Measurements from ENCODE around the gene PBX4.

DNA sequence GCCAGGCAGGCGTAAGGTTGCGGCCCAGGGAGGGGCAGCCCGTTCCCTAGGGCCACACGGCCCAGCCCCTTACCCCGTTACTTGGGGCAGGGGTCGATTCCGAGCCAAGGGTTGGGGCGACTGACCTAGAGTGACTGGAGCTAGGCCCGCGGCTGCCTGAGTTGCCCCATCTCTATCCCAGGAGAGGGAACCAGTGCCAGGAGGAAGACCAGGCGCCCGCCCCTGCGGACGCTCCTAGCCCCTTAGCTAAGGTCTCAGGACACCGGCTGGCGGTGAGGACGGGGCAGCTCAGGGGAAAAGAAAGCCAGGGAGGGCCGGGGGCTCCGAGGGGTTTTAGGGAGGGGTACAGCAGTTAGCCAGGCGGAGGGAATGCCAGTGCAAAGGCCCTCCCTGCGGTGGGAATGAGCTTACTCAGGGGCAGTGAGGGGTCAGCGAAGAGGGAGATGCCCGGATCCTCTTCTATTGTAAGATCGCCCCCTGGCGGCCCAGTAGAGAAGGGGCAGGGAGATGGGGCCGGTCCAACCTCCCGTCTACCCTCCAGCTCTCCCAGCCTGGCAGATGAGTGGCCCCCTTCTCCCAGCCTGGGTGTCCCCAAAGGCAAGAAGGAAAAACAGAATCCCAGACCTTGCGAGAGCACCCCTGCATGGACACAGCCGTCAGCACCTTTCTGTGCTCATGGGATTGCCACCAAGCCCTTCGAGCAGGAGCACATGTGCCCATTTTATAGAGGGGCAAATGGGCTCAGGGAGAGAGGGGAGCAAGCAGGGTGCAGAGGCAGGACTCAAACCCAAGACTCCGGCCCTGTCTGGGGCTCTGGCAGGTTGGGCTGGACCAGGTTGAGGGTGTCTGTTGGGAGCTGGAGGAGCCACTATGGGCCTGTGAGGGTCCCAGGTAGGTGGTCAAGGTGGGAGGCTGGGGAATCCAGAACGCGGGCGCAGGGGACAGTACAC, 64.1 kb downstream of the PBX4 start:
- TF ChIP-seq, protein P1, sequence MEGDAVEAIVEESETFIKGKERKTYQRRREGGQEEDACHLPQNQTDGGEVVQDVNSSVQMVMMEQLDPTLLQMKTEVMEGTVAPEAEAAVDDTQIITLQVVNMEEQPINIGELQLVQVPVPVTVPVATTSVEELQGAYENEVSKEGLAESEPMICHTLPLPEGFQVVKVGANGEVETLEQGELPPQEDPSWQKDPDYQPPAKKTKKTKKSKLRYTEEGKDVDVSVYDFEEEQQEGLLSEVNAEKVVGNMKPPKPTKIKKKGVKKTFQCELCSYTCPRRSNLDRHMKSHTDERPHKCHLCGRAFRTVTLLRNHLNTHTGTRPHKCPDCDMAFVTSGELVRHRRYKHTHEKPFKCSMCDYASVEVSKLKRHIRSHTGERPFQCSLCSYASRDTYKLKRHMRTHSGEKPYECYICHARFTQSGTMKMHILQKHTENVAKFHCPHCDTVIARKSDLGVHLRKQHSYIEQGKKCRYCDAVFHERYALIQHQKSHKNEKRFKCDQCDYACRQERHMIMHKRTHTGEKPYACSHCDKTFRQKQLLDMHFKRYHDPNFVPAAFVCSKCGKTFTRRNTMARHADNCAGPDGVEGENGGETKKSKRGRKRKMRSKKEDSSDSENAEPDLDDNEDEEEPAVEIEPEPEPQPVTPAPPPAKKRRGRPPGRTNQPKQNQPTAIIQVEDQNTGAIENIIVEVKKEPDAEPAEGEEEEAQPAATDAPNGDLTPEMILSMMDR (IDR thresholded peaks at IDR 0.05), result peak; percentile 37 to 66 (median 46)
- no peak for TF ChIP-seq POLR2A (IDR thresholded peaks at IDR 0.05)
